H1 (cell line): ENCODE data around the gene SBNO2. TPM values are rescaled to one million over a fixed set of nuclear protein-coding genes. Genes with fewer than 3 reads are reported as not detected.

ENCODE experiments used
- CREB1 ChIP-seq: IDR thresholded peaks from 2 replicates; pipeline ENCODE4 v1.6.1; 2012; ENCODE audit warnings: inconsistent platforms
- MAFK ChIP-seq: IDR thresholded peaks from 2 replicates; pipeline ENCODE4 v1.6.1; 2012; ENCODE audit warnings: low read depth, mild to moderate bottlenecking, improper control_type of control experiment, low read length
- MAX ChIP-seq: IDR thresholded peaks from 2 replicates; pipeline ENCODE4 v1.6.1; 2012; ENCODE audit warnings: inconsistent platforms
- RAD21 ChIP-seq, 2 experiments: IDR thresholded peaks in 1 of 2; conservative IDR thresholded peaks in 1 of 2; 2 replicates each; pipeline ENCODE4 v1.6.1; 2011; ENCODE audit warnings: low read depth in 2 of 2, low read length in 2 of 2, improper control_type of control experiment in 1 of 2, inconsistent platforms in 1 of 2, mild to moderate bottlenecking in 1 of 2, moderate library complexity in 1 of 2
- polyA plus RNA-seq, 7 experiments: library from polyadenylated mRNA; depleted of rRNA in 3 of 7; stranded (reverse) in 5 of 7; unstranded in 2 of 7; fragments of >200 nt in 5 of 7; fragments of 200-250 nt in 2 of 7; gene quantifications; 1 replicate in 5 of 7; 2 replicates in 1 of 7; 4 replicates in 1 of 7; pipeline versions ENCODE4 v1.2.1 to v1.2.3, GENCODE V29; 2011 to 2013; ENCODE audit warnings: missing spikeins in 2 of 7, mixed read lengths in 2 of 7
- total RNA-seq: library from RNA; stranded (reverse); fragmentation: NEBNext Ultra II Directional; extraction: Animal tissue kit (Norgen Biotek cat#: 25700); gene quantifications from 2 replicates; pipeline ENCODE4 v1.2.1, GENCODE V29; 2021

The SBNO2 gene
- total and polyA plus RNA-seq, 2 of the 8 experiments (the other 6 are each of a cell fraction or from before 2014, with no cell fraction given) = 12.2 to 31.4 TPM

GRCh38 chr19:1177322-1178114, 3.5 kb upstream of the SBNO2 start (continued):
- TF ChIP-seq RAD21 (IDR thresholded peaks at IDR 0.05 in 1 of 2, conservative IDR thresholded peaks at IDR 0.05 in 1 of 2; ENCODE audit: low read depth in 2 of 2, low read length in 2 of 2) (peak in 1 of 2 experiments; percentile 34; a peak in 2 of 4 replicates), CREB1 (no peak), MAX (no peak), MAFK (no peak)
